H1 (cell line): ENCODE data around the gene CCDC180. TPM values are rescaled to one million over a fixed set of nuclear protein-coding genes. Genes with fewer than 3 reads are reported as not detected.

Experiments used
- CTCF ChIA-PET: fragments of 300-600 bp; sonication (Branson Sonifier 250); formaldehyde crosslinking; loops from one replicate; lab custom pipeline; 2021; ENCODE audit not compliant: partially characterized antibody; lab: Charles Lee
- POLR2A ChIA-PET: fragments of 300-600 bp; sonication (Branson Sonifier 250); formaldehyde crosslinking; loops from one replicate; lab custom pipeline; 2021; ENCODE audit warnings: inconsistent platforms; ENCODE audit not compliant: partially characterized antibody; lab: Charles Lee
- DNase-seq, 2 experiments: peaks; one replicate each; pipeline versions ENCODE4 v3.0.0 to v3.0.0-alpha.2; 2010 to 2022; ENCODE audit warnings: low spot score in 2 of 2, low read depth in 1 of 2, mixed read lengths in 1 of 2
- FAIRE-seq: peaks from 2 replicates; lab custom pipeline; 2011; peaks lifted over from hg19 to GRCh38; lab: Jason Lieb, UNC
- H2AFZ ChIP-seq: 2 replicates; pipeline ENCODE4 v1.8.1; 2012; ENCODE audit warnings: low read length, inconsistent platforms
- H2AK5ac ChIP-seq: 2 replicates; pipeline ENCODE4 v1.6.1; 2013; ENCODE audit warnings: low read depth, low read length
- H2BK120ac ChIP-seq: replicated peaks from 2 replicates; pipeline ENCODE3; 2013; ENCODE audit warnings: low read depth, low read length, inconsistent platforms
- H2BK12ac ChIP-seq: 2 replicates; pipeline ENCODE4 v1.6.1; 2013; ENCODE audit warnings: low read depth, low read length
- H2BK15ac ChIP-seq: 2 replicates; pipeline ENCODE4 v1.6.1; 2013; ENCODE audit warnings: low read length
- H2BK20ac ChIP-seq: 2 replicates; pipeline ENCODE4 v1.6.1; 2013; ENCODE audit warnings: low read length
- H2BK5ac ChIP-seq: 2 replicates; pipeline ENCODE4 v1.6.1; 2013; ENCODE audit warnings: low read depth, low read length
- H3K14ac ChIP-seq: 2 replicates; pipeline ENCODE4 v1.6.1; 2013; ENCODE audit warnings: inconsistent platforms; ENCODE audit not compliant: insufficient read length
- H3K18ac ChIP-seq: 2 replicates; pipeline ENCODE4 v1.6.1; 2013; ENCODE audit warnings: low read length; ENCODE audit errors: extremely low read depth
- H3K23ac ChIP-seq: 2 replicates; pipeline ENCODE4 v1.6.1; 2013; ENCODE audit warnings: inconsistent platforms; ENCODE audit not compliant: insufficient read length
- H3K23me2 ChIP-seq: 2 replicates; pipeline ENCODE4 v1.6.1; 2013; ENCODE audit warnings: low read depth, low read length
- H3K27ac ChIP-seq: 2 replicates; pipeline ENCODE4 v1.6.1; 2011; ENCODE audit warnings: low read depth, low read length, inconsistent platforms
- H3K27me3 ChIP-seq, 4 experiments: replicated peaks in 1 of 4; 1 replicate in 1 of 4; 2 replicates in 3 of 4; pipeline versions ENCODE4 v1.6.1 to v1.8.1; 2011 to 2013; ENCODE audit warnings: low read length in 3 of 4, mild to moderate bottlenecking in 3 of 4, inconsistent platforms in 2 of 4, mixed read lengths in 2 of 4, moderate library complexity in 1 of 4; ENCODE audit not compliant: control insufficient read depth in 3 of 4, insufficient read depth in 3 of 4; ENCODE audit errors: extremely low read depth in 1 of 4
- H3K36me3 ChIP-seq, 4 experiments: 2 replicates each; pipeline versions ENCODE4 v1.6.1 to v1.8.1; 2011 to 2013; ENCODE audit warnings: mild to moderate bottlenecking in 4 of 4, low read length in 3 of 4, moderate library complexity in 2 of 4, control low read depth in 1 of 4, inconsistent platforms in 1 of 4; ENCODE audit not compliant: insufficient read depth in 4 of 4, control insufficient read depth in 2 of 4
- H3K4ac ChIP-seq: replicated peaks from 2 replicates; pipeline ENCODE3; 2013; ENCODE audit warnings: low read length, low read depth, mixed read lengths, inconsistent platforms; ENCODE audit not compliant: insufficient read length
- H3K4me1 ChIP-seq, 4 experiments: replicated peaks in 1 of 4; 1 replicate in 1 of 4; 2 replicates in 3 of 4; pipeline versions ENCODE4 v1.6.1 to v1.8.1; 2011 to 2013; ENCODE audit warnings: low read length in 3 of 4, inconsistent platforms in 2 of 4, mixed read lengths in 1 of 4; ENCODE audit not compliant: insufficient read depth in 4 of 4, control insufficient read depth in 3 of 4
- H3K4me2 ChIP-seq, 2 experiments: 2 replicates each; pipeline versions ENCODE4 v1.6.1 to v1.8.1; 2011 to 2013; ENCODE audit warnings: low read depth in 2 of 2, low read length in 2 of 2, control low read depth in 1 of 2, inconsistent platforms in 1 of 2, mild to moderate bottlenecking in 1 of 2; ENCODE audit not compliant: insufficient read depth in 1 of 2
- H3K4me3 ChIP-seq, 4 experiments: fragments of 200-600, 300-600 bp in 1 of 4; sonication (generic), shearing (Covaris generic), sonication (Bioruptor Twin) in 1 of 4; 2 replicates each; pipeline versions ENCODE4 v1.5.1 to v1.8.1; 2011 to 2016; ENCODE audit warnings: low read length in 4 of 4, low read depth in 3 of 4, control low read depth in 2 of 4, inconsistent platforms in 2 of 4, mild to moderate bottlenecking in 2 of 4, mixed read lengths in 1 of 4, moderate library complexity in 1 of 4; ENCODE audit not compliant: insufficient read depth in 2 of 4; ENCODE audit errors: extremely low read depth in 1 of 4
- H3K56ac ChIP-seq: replicated peaks from 2 replicates; pipeline ENCODE3; 2013; ENCODE audit warnings: low read depth, mild to moderate bottlenecking, mixed read lengths, low read length, inconsistent platforms; ENCODE audit not compliant: insufficient read length
- H3K79me1 ChIP-seq: 2 replicates; pipeline ENCODE4 v1.6.1; 2013; ENCODE audit warnings: low read depth, low read length, control low read depth
- H3K79me2 ChIP-seq, 2 experiments: 2 replicates each; pipeline versions ENCODE4 v1.6.1 to v1.8.1; 2012 to 2013; ENCODE audit warnings: low read length in 2 of 2, mild to moderate bottlenecking in 2 of 2, inconsistent platforms in 1 of 2; ENCODE audit not compliant: insufficient read depth in 2 of 2, control insufficient read depth in 1 of 2
- H3K9ac ChIP-seq, 4 experiments: replicated peaks in 1 of 4; 1 replicate in 1 of 4; 2 replicates in 3 of 4; pipeline versions ENCODE4 v1.6.1 to v1.8.1; 2011 to 2013; ENCODE audit warnings: low read depth in 3 of 4, low read length in 3 of 4, control low read depth in 2 of 4, mild to moderate bottlenecking in 2 of 4, moderate library complexity in 2 of 4, inconsistent platforms in 1 of 4; ENCODE audit errors: extremely low read depth in 1 of 4
- H3K9me3 ChIP-seq, 2 experiments: 2 replicates each; pipeline versions ENCODE4 v1.6.1 to v1.8.1; 2012 to 2013; ENCODE audit warnings: mild to moderate bottlenecking in 2 of 2, moderate library complexity in 2 of 2, control low read depth in 1 of 2, inconsistent platforms in 1 of 2, low read depth in 1 of 2, low read length in 1 of 2, mixed read lengths in 1 of 2; ENCODE audit not compliant: insufficient read depth in 2 of 2
- H4K20me1 ChIP-seq, 2 experiments: replicated peaks in 1 of 2; 2 replicates each; pipeline versions ENCODE3 to v1.8.1; 2011 to 2013; ENCODE audit warnings: inconsistent platforms in 2 of 2, low read length in 2 of 2, mild to moderate bottlenecking in 1 of 2; ENCODE audit not compliant: insufficient read depth in 2 of 2, control insufficient read depth in 1 of 2
- H4K5ac ChIP-seq: 2 replicates; pipeline ENCODE4 v1.6.1; 2013; ENCODE audit warnings: low read length, low read depth, mixed read lengths, inconsistent platforms; ENCODE audit not compliant: insufficient read length
- H4K8ac ChIP-seq: 2 replicates; pipeline ENCODE4 v1.8.0; 2013; ENCODE audit warnings: mild to moderate bottlenecking, moderate library complexity, low read length, inconsistent platforms; ENCODE audit not compliant: insufficient read depth; ENCODE audit errors: extremely low read depth
- H4K91ac ChIP-seq: replicated peaks from 2 replicates; pipeline ENCODE3; 2013; ENCODE audit warnings: low read length, mixed read lengths, inconsistent platforms; ENCODE audit not compliant: insufficient read length
- BRCA1 ChIP-seq: IDR thresholded peaks from 2 replicates; pipeline ENCODE4 v1.6.1; 2012; ENCODE audit warnings: low read depth, low read length, improper control_type of control experiment
- GTF2F1 ChIP-seq: IDR thresholded peaks from 2 replicates; pipeline ENCODE4 v1.6.1; 2012; ENCODE audit warnings: low read depth, low read length, improper control_type of control experiment, borderline replicate concordance
- JUN ChIP-seq: IDR thresholded peaks from 2 replicates; pipeline ENCODE4 v1.6.1; 2011; ENCODE audit warnings: low read depth, mild to moderate bottlenecking, improper control_type of control experiment, low read length
- SAP30 ChIP-seq: fragments of 300-600 bp; sonication (generic); IDR thresholded peaks from 2 replicates; pipeline ENCODE4 v1.7.1; 2012; ENCODE audit warnings: low read length, moderate library complexity, mild to moderate bottlenecking, inconsistent platforms; ENCODE audit not compliant: insufficient read depth, insufficient replicate concordance
- SUZ12 ChIP-seq: fragments of 200-600 bp; sonication (generic); IDR thresholded peaks from 2 replicates; pipeline ENCODE4 v1.6.1; 2012; ENCODE audit warnings: mild to moderate bottlenecking, inconsistent platforms, low read length, moderate library complexity, mixed read lengths
- ZNF274 ChIP-seq: IDR thresholded peaks from 2 replicates; pipeline ENCODE4 v1.7.0; 2012; ENCODE audit warnings: low read length, borderline replicate concordance; ENCODE audit errors: extremely low read depth
- WGBS, 2 experiments: shearing (Covaris generic) in 1 of 2; methylation state at CpG; one replicate each; pipeline versions ENCODE4 v1.1.6 to v1.1.7; 2013 to 2015; ENCODE audit warnings: low lambda C conversion rate in 2 of 2, mixed read lengths in 2 of 2, inconsistent platforms in 1 of 2, low coverage in 1 of 2, missing lambda C conversion rate in 1 of 2; ENCODE audit not compliant: insufficient replicate concordance in 2 of 2, insufficient coverage in 1 of 2, insufficient read length in 1 of 2; ENCODE audit errors: extremely low coverage in 1 of 2, missing lambda C conversion rate in 1 of 2; 5-methylcytosine and 5-hydroxymethylcytosine counted together
- polyA plus RNA-seq, 7 experiments: library from polyadenylated mRNA; depleted of rRNA in 3 of 7; stranded (reverse) in 5 of 7; unstranded in 2 of 7; fragments of >200 nt in 5 of 7; fragments of 200-250 nt in 2 of 7; gene quantifications; 1 replicate in 5 of 7; 2 replicates in 1 of 7; 4 replicates in 1 of 7; pipeline versions ENCODE4 v1.2.1 to v1.2.3, GENCODE V29; 2011 to 2013; ENCODE audit warnings: missing spikeins in 2 of 7, mixed read lengths in 2 of 7
- total RNA-seq: library from RNA; stranded (reverse); fragmentation: NEBNext Ultra II Directional; extraction: Animal tissue kit (Norgen Biotek cat#: 25700); gene quantifications from 2 replicates; pipeline ENCODE4 v1.2.1, GENCODE V29; 2021
- TF ChIP-seq, protein P1 (sequence below), 3 experiments: IDR thresholded peaks; 1 replicate in 2 of 3; 2 replicates in 1 of 3; pipeline versions ENCODE4 v1.5.1 to v1.6.1; 2011; ENCODE audit warnings: low read length in 3 of 3, mild to moderate bottlenecking in 3 of 3, inconsistent platforms in 2 of 3, low read depth in 1 of 3, moderate library complexity in 1 of 3; ENCODE audit not compliant: insufficient read depth in 1 of 3; ENCODE audit errors: control extremely low read depth in 1 of 3

CCDC180 gene
- total and polyA plus RNA-seq, 2 of the 8 experiments (the other 6 are each of a cell fraction or from before 2014, with no cell fraction given), result 2.6 to 8.2 TPM

DNA sequence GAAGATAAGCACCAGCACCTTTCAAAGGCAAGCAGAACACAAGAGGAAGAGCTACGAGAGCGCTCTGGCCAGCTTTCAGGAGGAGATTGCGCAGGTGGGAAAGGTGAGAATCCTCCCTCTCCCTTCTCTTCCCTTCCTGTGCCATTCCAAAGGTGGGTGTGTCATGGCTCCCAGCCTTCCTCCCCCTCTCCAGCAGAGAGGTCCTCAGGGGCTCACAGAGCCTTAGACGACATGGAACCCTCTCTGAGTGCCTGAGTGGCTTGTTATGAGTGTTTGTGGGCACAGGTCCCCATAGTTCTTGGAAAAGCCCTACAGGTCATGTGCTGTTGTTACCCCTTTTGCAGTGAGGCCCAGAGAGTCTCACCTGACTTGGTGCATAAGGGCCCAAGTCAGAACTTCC is 5.8 kb downstream of the CCDC180 start:
- 93% methylated on average over 4 of the region's 4 CpGs; no CpG with 5 or more reads in 1 of the 2 experiments for WGBS, 2 experiments
- no peak overlapping the region for H3K4me2 ChIP-seq
- H3K27me3 ChIP-seq, result no peaks in the 10 kb centered on the region
- H3K9me3 ChIP-seq, result no peaks in the 10 kb centered on the region
- no peaks in the 10 kb centered on the region for H3K79me2 ChIP-seq
- peaks cover 0 to 18% (median 4%) of the 10 kb centered on the region in 4 experiments; a peak in 7 of 8 replicates for H3K36me3 ChIP-seq
- H2AFZ ChIP-seq, result no peak overlapping the region
- H4K8ac ChIP-seq, result no peak overlapping the region
- H3K9ac ChIP-seq, result no peak overlapping the region
- H4K5ac ChIP-seq, result no peak overlapping the region
- H2BK20ac ChIP-seq, result no peak overlapping the region
- no peak overlapping the region for H3K4me3 ChIP-seq
- peaks cover 0 to 2% of the 10 kb centered on the region in 2 experiments for H4K20me1 ChIP-seq
- ChIA-PET POLR2A (no interaction called here), CTCF (interaction anchor here (1.7 to 2.0 kb wide), 2 partner anchors 13 to 85 kb away, joined by 3 to 6 read pairs; no protein-coding TSS in a partner anchor)
- H2BK5ac ChIP-seq, result no peak overlapping the region
- DNase-seq (no peak), FAIRE-seq (no peak)
- H3K23me2 ChIP-seq, result no peaks in the 10 kb centered on the region
- H2BK15ac ChIP-seq, result no peak overlapping the region
- H2AK5ac ChIP-seq, result no peak overlapping the region
- no peak overlapping the region for H4K91ac ChIP-seq
- no peaks in the 10 kb centered on the region; a peak in 1 of 7 replicates for H3K4me1 ChIP-seq
- TF ChIP-seq ZNF274, result no peak
- TF ChIP-seq, protein P1, sequence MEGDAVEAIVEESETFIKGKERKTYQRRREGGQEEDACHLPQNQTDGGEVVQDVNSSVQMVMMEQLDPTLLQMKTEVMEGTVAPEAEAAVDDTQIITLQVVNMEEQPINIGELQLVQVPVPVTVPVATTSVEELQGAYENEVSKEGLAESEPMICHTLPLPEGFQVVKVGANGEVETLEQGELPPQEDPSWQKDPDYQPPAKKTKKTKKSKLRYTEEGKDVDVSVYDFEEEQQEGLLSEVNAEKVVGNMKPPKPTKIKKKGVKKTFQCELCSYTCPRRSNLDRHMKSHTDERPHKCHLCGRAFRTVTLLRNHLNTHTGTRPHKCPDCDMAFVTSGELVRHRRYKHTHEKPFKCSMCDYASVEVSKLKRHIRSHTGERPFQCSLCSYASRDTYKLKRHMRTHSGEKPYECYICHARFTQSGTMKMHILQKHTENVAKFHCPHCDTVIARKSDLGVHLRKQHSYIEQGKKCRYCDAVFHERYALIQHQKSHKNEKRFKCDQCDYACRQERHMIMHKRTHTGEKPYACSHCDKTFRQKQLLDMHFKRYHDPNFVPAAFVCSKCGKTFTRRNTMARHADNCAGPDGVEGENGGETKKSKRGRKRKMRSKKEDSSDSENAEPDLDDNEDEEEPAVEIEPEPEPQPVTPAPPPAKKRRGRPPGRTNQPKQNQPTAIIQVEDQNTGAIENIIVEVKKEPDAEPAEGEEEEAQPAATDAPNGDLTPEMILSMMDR (IDR thresholded peaks at IDR 0.05; ENCODE audit: control extremely low read depth in 1 of 3, insufficient read depth in 1 of 3, low read depth in 1 of 3, low read length in 3 of 3), result no peak
- no peak for TF ChIP-seq SUZ12
- no peak for TF ChIP-seq SAP30
- no peak for TF ChIP-seq GTF2F1
- no peak for TF ChIP-seq JUN
- no peak for TF ChIP-seq BRCA1
- no peak overlapping the region for H3K56ac ChIP-seq
- H3K79me1 ChIP-seq, result no peaks in the 10 kb centered on the region
- H3K18ac ChIP-seq, result no peak overlapping the region
- no peak overlapping the region for H2BK12ac ChIP-seq
- no peak overlapping the region for H3K14ac ChIP-seq
- H3K4ac ChIP-seq, result no peak overlapping the region
- H3K23ac ChIP-seq, result no peak overlapping the region
- H2BK120ac ChIP-seq, result no peak overlapping the region
- no peak overlapping the region for H3K27ac ChIP-seq
